Neural progenitor cell (in vitro differentiated cells): ENCODE measurements around the gene IGFALS. TPM values are rescaled to one million over a fixed set of nuclear protein-coding genes. Genes with fewer than 3 reads are reported as not detected.

Experiments used
- DNase-seq: peaks from one replicate; pipeline ENCODE4 v3.0.0-alpha.2; 2016; ENCODE audit warnings: low spot score
- H2AFZ ChIP-seq: fragments of 200-600 bp; sonication (generic); replicated peaks from 2 replicates; pipeline ENCODE4 v1.6.1; 2016; ENCODE audit warnings: antibody characterized with exemption
- H3F3A ChIP-seq: fragments of 200-600 bp; sonication (generic); 2 replicates; pipeline ENCODE4 v1.6.1; 2016; ENCODE audit warnings: antibody characterized with exemption, low read depth
- H3K27ac ChIP-seq: fragments of 200-600 bp; sonication (generic); 2 replicates; pipeline ENCODE4 v1.5.1; 2016; ENCODE audit warnings: mild to moderate bottlenecking
- H3K27me3 ChIP-seq: fragments of 200-600 bp; sonication (generic); 2 replicates; pipeline ENCODE4 v1.6.1; 2016; ENCODE audit warnings: mild to moderate bottlenecking, moderate library complexity
- H3K36me3 ChIP-seq: fragments of 200-600 bp; sonication (generic); 2 replicates; pipeline ENCODE4 v1.5.1; 2016
- H3K4me1 ChIP-seq: fragments of 200-600 bp; sonication (generic); 2 replicates; pipeline ENCODE4 v1.6.1; 2016; ENCODE audit warnings: mixed run types
- H3K4me2 ChIP-seq: fragments of 200-600 bp; sonication (generic); 2 replicates; pipeline ENCODE4 v1.6.1; 2016
- H3K4me3 ChIP-seq: fragments of 200-600 bp; sonication (generic); 2 replicates; pipeline ENCODE4 v1.5.1; 2016
- H3K79me2 ChIP-seq: fragments of 200-600 bp; sonication (generic); 2 replicates; pipeline ENCODE4 v1.6.1; 2016; ENCODE audit warnings: low read depth
- H3K9ac ChIP-seq: fragments of 200-600 bp; sonication (generic); 2 replicates; pipeline ENCODE4 v1.6.1; 2016
- H3K9me3 ChIP-seq: fragments of 200-600 bp; sonication (generic); 2 replicates; pipeline ENCODE4 v1.5.1; 2016; ENCODE audit warnings: low read depth
- H4K20me1 ChIP-seq: fragments of 200-600 bp; sonication (generic); 2 replicates; pipeline ENCODE4 v1.6.1; 2016; ENCODE audit warnings: low read depth
- H3K27ac Mint-ChIP-seq: 3 replicates; pipeline ENCODE4 v1.8.0; 2021; ENCODE audit warnings: mixed read lengths
- H3K27me3 Mint-ChIP-seq: 2 replicates; pipeline ENCODE4 v1.8.0; 2022; ENCODE audit warnings: low read depth, mild to moderate bottlenecking, inconsistent platforms, moderate library complexity, mixed read lengths; ENCODE audit not compliant: insufficient read depth
- H3K36me3 Mint-ChIP-seq: 3 replicates; pipeline ENCODE4 v1.8.0; 2021; ENCODE audit warnings: mixed read lengths
- H3K4me1 Mint-ChIP-seq: 3 replicates; pipeline ENCODE4 v1.8.0; 2021; ENCODE audit warnings: mixed read lengths
- H3K4me3 Mint-ChIP-seq: 3 replicates; pipeline ENCODE4 v1.8.0; 2021; ENCODE audit warnings: mild to moderate bottlenecking, moderate library complexity, mixed read lengths
- H3K9me3 Mint-ChIP-seq: 3 replicates; pipeline ENCODE4 v1.8.0; 2020; ENCODE audit warnings: mixed read lengths
- CTCF ChIP-seq: fragments of 200-600 bp; sonication (generic); IDR thresholded peaks from 2 replicates; pipeline ENCODE4 v1.5.1; 2017; ENCODE audit warnings: antibody characterized with exemption, mild to moderate bottlenecking
- EZH2 ChIP-seq: fragments of 200-600 bp; sonication (generic); IDR thresholded peaks from 2 replicates; pipeline ENCODE4 v1.6.1; 2017; ENCODE audit warnings: antibody characterized with exemption, mild to moderate bottlenecking, moderate library complexity
- EZH2phosphoT487 ChIP-seq: fragments of 200-600 bp; sonication (generic); IDR thresholded peaks from 2 replicates; pipeline ENCODE4 v1.6.1; 2017; ENCODE audit warnings: antibody characterized with exemption
- total RNA-seq: library from RNA; depleted of rRNA; stranded (reverse); fragments of >200 nt; gene quantifications from 2 replicates; pipeline ENCODE4 v1.2.3, GENCODE V29; 2015; ENCODE audit warnings: low replicate concordance

The IGFALS gene
- total RNA-seq, 1 donor from 2014 or later: not detected

DNA sequence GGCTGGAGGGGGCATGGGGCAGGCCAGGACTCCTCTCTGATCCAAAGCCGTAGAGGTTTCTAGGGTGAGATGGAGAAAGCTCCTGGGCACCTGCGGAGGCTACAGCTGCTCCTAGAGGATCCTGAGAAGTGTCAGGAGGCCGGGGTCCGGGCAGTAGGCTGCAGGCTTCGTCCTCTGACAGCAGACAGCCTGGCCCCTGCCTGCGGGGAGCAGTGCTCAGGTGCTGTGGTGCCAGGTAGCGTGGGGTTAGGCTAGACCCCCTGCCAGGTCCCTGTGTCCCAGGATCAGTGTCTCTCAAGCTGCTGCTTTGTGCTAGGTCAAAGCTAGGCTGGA is 19.1 kb downstream of the IGFALS start:
- Mint-ChIP-seq H3K36me3 (peaks cover 3% of the 10 kb centered on the region), H3K9me3 (no peaks in the 10 kb centered on the region), H3K4me3 (peak overlapping the region; percentile 97), H3K27ac (no peak overlapping the region), H3K4me1 (peaks cover 10% of the 10 kb centered on the region), H3K27me3 (peaks cover 3% of the 10 kb centered on the region)
- Histone ChIP-seq H3K4me3 (peak overlapping the region; percentile 83), H3K9ac (no peak overlapping the region), H3K4me2 (peak overlapping the region; percentile 95), H3K4me1 (peaks cover 5% of the 10 kb centered on the region), H3K36me3 (no peaks in the 10 kb centered on the region), H3F3A (peaks cover 7% of the 10 kb centered on the region), H3K9me3 (no peaks in the 10 kb centered on the region), H4K20me1 (peaks cover 42% of the 10 kb centered on the region), H3K79me2 (peaks cover 25% of the 10 kb centered on the region), H3K27ac (no peak overlapping the region), H2AFZ (no peak overlapping the region), H3K27me3 (no peaks in the 10 kb centered on the region)
- DNase-seq: no peak
- TF ChIP-seq EZH2 (no peak), EZH2phosphoT487 (no peak), CTCF (no peak)

- Histone ChIP-seq H3F3A (peaks cover 7% of the 10 kb centered on the region), H4K20me1 (peaks cover 41% of the 10 kb centered on the region), H3K27ac (no peak overlapping the region), H3K4me3 (peak overlapping the region; percentile 83), H3K27me3 (no peaks in the 10 kb centered on the region), H3K4me1 (peaks cover 5% of the 10 kb centered on the region), H3K4me2 (peak overlapping the region; percentile 95), H3K9me3 (no peaks in the 10 kb centered on the region), H3K9ac (peak overlapping the region; percentile 47), H3K36me3 (no peaks in the 10 kb centered on the region), H3K79me2 (peaks cover 25% of the 10 kb centered on the region), H2AFZ (peak overlapping the region; percentile 80)
- H3K4me1 Mint-ChIP-seq: peaks cover 10% of the 10 kb centered on the region
- no peak for DNase-seq
- H3K27ac Mint-ChIP-seq: no peak overlapping the region
- peak overlapping the region; percentile 97 for H3K4me3 Mint-ChIP-seq
- peaks cover 3% of the 10 kb centered on the region for H3K36me3 Mint-ChIP-seq
- peaks cover 3% of the 10 kb centered on the region for H3K27me3 Mint-ChIP-seq
- TF ChIP-seq EZH2phosphoT487 (no peak), CTCF (no peak), EZH2 (no peak)
- H3K9me3 Mint-ChIP-seq: no peaks in the 10 kb centered on the region
Measured at GRCh38 chr16:1773703-1774447, 19.6 kb downstream of the IGFALS start.

GRCh38 chr16:1772908-1773702 is 20.4 kb downstream of the IGFALS start, which contains the start of gene MRPS34:
Gene MRPS34, minus strand, starts transcription at chr16:1773134. Its CDS starts 15 bp downstream, at chr16:1773119.
- H3K27me3 ChIP-seq: no peaks in the 10 kb centered on the region
- H4K20me1 ChIP-seq: peaks cover 38% of the 10 kb centered on the region
- peak within 1 kb of the TSS; percentile 80 for H2AFZ ChIP-seq
- TF ChIP-seq EZH2: no peak
- peak; percentile 85 for TF ChIP-seq CTCF
- Mint-ChIP-seq H3K27ac (no peak within 1 kb of the TSS), H3K4me1 (peaks cover 10% of the 10 kb centered on the region), H3K4me3 (peak within 1 kb of the TSS; percentile 97), H3K36me3 (peaks cover 3% of the 10 kb centered on the region), H3K27me3 (peaks cover 3% of the 10 kb centered on the region), H3K9me3 (no peaks in the 10 kb centered on the region)
- peaks cover 7% of the 10 kb centered on the region for H3F3A ChIP-seq
- H3K9ac ChIP-seq: peak within 1 kb of the TSS; percentile 59
- peaks cover 25% of the 10 kb centered on the region for H3K79me2 ChIP-seq
- H3K4me3 ChIP-seq: peak within 1 kb of the TSS; percentile 83
- H3K9me3 ChIP-seq: no peaks in the 10 kb centered on the region
- H3K4me1 ChIP-seq: peaks cover 5% of the 10 kb centered on the region
- peak; percentile 97 for DNase-seq
- H3K4me2 ChIP-seq: peak within 1 kb of the TSS; percentile 95
- no peak within 1 kb of the TSS for H3K27ac ChIP-seq
- H3K36me3 ChIP-seq: no peaks in the 10 kb centered on the region
